ENCODE measurements around the gene BBX.

The BBX gene

DNA sequence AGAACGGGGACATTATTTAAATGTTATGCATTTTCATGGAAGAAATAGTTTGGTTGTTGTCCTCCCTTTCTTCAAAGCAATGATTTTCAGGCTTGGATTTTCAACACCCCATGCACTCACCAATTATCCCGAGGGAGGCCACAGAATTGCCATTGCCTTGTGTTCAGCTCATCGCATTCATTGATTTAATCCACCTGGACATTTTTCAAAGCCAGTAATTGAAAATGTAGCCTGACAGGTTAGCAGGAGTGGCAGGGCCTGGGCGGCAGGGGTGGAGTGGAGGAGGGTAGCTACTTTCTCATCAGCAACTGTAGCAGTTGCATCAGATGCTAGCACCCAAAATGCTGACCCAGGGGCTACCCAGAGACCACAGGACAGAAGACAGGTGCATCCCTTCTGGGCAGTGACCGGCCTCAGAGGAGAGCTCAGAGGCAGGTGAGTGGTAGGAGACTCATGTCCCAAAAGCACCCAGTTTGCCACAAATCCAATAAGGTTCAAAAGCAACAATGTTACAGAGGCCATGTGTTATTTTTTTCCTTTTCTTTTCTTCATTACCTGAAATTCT is 325.7 kb downstream of the BBX start:
- no peak for DNase-seq

DNA sequence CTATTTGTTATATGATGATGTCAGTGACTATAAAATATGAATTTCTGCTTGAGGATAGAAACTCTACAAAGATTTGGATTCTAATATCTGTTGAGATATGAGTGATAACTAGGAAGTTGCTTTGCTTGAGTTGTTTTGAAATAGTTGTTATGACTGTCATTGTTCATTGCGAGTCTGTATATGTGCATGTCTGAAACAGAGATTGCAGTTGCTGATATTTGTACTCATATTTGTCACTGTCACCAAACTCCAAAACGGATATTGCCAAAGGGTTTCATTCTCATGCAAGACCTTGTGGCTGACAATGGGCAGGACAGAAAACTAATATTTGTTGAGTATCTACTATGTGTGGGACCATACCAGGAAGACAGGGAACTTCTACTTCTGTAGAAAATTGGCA is 327.9 kb downstream of the BBX start:
- DNase-seq, result no peak

DNA sequence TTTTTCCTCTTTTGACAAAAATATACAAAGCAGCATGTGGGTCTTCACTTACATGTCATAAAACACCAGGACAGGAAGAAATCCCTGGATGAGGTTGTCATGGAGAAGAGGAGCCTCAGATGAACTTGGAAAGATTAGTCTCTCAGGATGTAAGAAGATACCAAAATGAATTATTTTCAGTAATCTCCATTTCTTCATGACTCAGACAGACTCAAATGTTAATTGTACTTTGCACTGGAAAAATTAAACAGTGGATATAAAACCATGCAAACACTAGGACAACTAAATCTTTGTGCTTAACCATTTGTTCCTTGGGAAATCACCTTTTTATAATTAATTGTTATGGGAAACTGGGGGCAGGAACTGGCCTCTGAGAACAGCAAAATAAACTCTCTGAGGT is 331.1 kb downstream of the BBX start:
- no peak for DNase-seq

DNA sequence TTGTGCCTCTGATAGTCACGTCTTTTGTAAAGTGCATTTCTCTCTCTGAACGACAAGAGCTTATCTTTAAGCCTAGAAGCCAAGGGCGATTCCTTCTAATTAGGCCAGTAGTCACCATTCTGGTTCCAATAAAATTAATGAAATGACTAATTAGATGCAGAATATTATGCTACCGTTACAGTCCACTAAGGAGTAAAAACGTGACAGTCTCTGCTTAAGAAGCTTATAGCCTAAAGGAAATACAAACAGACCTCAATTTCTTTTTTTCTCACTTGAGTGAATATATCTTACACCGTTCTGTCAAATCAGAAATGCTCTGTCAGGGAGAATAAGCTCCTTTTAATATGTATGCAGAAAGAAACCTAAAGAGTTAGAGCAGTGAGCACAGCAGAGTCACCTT is 332.0 kb downstream of the BBX start:
- no peak for DNase-seq

DNA sequence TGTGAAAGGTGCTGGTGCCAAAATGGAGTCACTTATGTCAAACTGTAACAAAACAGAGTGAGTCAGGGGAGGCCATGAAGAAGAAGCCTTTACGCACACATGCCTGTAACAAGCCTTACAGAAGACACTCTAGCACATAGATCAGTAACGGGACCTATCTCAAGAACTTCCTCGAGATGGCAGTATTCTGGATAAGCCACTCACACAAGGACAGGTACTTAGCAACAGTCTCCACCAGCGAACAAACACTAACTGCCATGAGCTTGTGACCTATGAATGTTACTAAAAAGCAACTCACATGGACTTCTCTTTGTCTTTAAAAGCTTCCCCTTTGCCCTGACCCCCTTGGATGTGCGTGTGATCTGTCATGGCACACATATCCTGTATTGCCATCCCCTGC is 332.9 kb downstream of the BBX start:
- no peak for DNase-seq

DNA sequence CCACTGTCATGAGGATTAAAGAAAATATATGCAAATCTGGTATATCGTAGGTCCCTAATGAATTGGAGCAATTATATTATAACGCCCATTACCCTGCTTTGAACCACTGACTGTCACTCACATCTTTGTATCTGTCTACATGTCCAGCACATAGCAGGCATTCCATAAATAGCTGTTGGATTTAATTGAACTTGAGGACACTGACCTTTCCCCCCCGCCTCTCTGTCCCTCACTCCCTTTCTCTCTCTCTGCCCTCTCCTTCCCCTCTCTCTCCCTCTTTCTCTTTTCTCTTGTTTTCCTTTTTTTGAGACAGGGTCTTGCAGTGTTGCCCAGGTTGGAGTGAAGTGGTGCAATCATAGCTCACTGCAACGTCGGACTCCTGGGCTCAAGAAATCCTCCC is 335.1 kb downstream of the BBX start:
- DNase-seq, result no peak

DNA sequence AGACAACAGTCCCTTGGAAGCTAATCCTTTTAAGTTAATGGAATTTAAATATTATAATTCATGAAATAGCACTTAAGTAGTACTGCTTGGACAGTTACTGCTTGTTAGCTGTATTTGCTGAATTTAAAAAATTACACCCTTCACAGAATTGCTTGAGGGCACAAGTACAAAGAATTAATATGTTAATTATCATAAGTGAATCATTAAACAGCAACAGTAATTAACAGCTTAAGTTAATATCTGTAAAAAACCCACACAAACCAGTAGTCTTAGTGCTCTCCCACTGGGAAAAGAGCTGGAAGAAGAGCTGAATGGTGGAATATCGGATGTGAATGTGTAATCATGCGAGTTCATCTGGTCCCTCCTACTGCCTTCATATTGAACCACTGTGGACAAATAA is 336.1 kb downstream of the BBX start:
- no peak for DNase-seq
